NT2/D1 (cell line): ENCODE results near the gene HS2ST1.

ENCODE experiments used
- DNase-seq: peaks from one replicate; pipeline ENCODE4 v3.0.0-alpha.2; 2011; ENCODE audit warnings: low read depth, low spot score
- H3K27me3 ChIP-seq: 2 replicates; pipeline ENCODE4 v1.6.0; 2011; ENCODE audit warnings: mild to moderate bottlenecking; ENCODE audit not compliant: insufficient read length, insufficient read depth
- H3K36me3 ChIP-seq: 2 replicates; pipeline ENCODE4 v1.6.1; 2011; ENCODE audit warnings: mild to moderate bottlenecking, low read length, mixed read lengths; ENCODE audit not compliant: insufficient read depth, insufficient read length
- H3K4me1 ChIP-seq: 2 replicates; pipeline ENCODE4 v1.5.1; 2011; ENCODE audit not compliant: insufficient read depth, insufficient read length
- H3K4me3 ChIP-seq: 2 replicates; pipeline ENCODE4 v1.5.1; 2011; ENCODE audit warnings: low read depth; ENCODE audit not compliant: insufficient read length
- H3K9ac ChIP-seq: 2 replicates; pipeline ENCODE4 v1.6.0; 2011; ENCODE audit warnings: low read depth; ENCODE audit not compliant: insufficient read length
- H3K9me3 ChIP-seq: 2 replicates; pipeline ENCODE4 v1.5.1; 2011; ENCODE audit warnings: mild to moderate bottlenecking, low read length; ENCODE audit not compliant: insufficient read depth
- SUZ12 ChIP-seq: IDR thresholded peaks from 2 replicates; pipeline ENCODE4 v1.6.1; 2011; ENCODE audit not compliant: insufficient read length, insufficient read depth; ENCODE audit errors: extremely low read depth
- YY1 ChIP-seq: IDR thresholded peaks from 2 replicates; pipeline ENCODE4 v1.6.1; 2011; ENCODE audit not compliant: insufficient read length, insufficient read depth
- ZNF274 ChIP-seq: IDR thresholded peaks from 2 replicates; pipeline ENCODE4 v1.6.1; 2011; ENCODE audit warnings: mild to moderate bottlenecking, low read depth, low read length

Gene HS2ST1

GRCh38 chr1:87108814-87109411 is 194.5 kb downstream of the HS2ST1 start:
- TF ChIP-seq SUZ12 (no peak), ZNF274 (no peak), YY1 (no peak)
- no peak overlapping the region for H3K9ac ChIP-seq
- no peak for DNase-seq
- H3K9me3 ChIP-seq, result no peaks in the 10 kb centered on the region
- H3K27me3 ChIP-seq, result no peaks in the 10 kb centered on the region
- no peaks in the 10 kb centered on the region for H3K4me1 ChIP-seq
- H3K36me3 ChIP-seq, result no peaks in the 10 kb centered on the region
- no peak overlapping the region for H3K4me3 ChIP-seq

GRCh38 chr1:87111659-87112371 is 197.4 kb downstream of the HS2ST1 start:
- Histone ChIP-seq H3K27me3 (no peaks in the 10 kb centered on the region), H3K9me3 (no peaks in the 10 kb centered on the region), H3K4me3 (no peak overlapping the region), H3K36me3 (no peaks in the 10 kb centered on the region), H3K4me1 (peaks cover 2% of the 10 kb centered on the region), H3K9ac (no peak overlapping the region)
- DNase-seq, result no peak
- TF ChIP-seq YY1 (no peak), ZNF274 (no peak), SUZ12 (no peak)

GRCh38 chr1:87113313-87113712 is 198.9 kb downstream of the HS2ST1 start:
- H3K9me3 ChIP-seq, result no peaks in the 10 kb centered on the region

GRCh38 chr1:87115317-87115890 is 201.0 kb downstream of the HS2ST1 start:
- DNase-seq, result no peak
- no peaks in the 10 kb centered on the region for H3K9me3 ChIP-seq
- H3K4me1 ChIP-seq, result peaks cover 2% of the 10 kb centered on the region
- H3K4me3 ChIP-seq, result no peak overlapping the region
- no peaks in the 10 kb centered on the region for H3K27me3 ChIP-seq
- no peak overlapping the region for H3K9ac ChIP-seq
- no peak for TF ChIP-seq YY1
- no peak for TF ChIP-seq ZNF274
- TF ChIP-seq SUZ12, result no peak
- no peaks in the 10 kb centered on the region for H3K36me3 ChIP-seq

More at GRCh38 chr1:87113313-87113712, 198.9 kb downstream of the HS2ST1 start:
- no peak overlapping the region for H3K9ac ChIP-seq
- no peak for TF ChIP-seq YY1
- TF ChIP-seq SUZ12, result no peak
- TF ChIP-seq ZNF274, result no peak
- DNase-seq, result no peak
- H3K4me3 ChIP-seq, result no peak overlapping the region
- H3K36me3 ChIP-seq, result no peaks in the 10 kb centered on the region
- no peaks in the 10 kb centered on the region for H3K27me3 ChIP-seq
- H3K4me1 ChIP-seq, result peaks cover 2% of the 10 kb centered on the region

- DNase-seq, result no peak
- Histone ChIP-seq H3K9ac (no peak overlapping the region), H3K27me3 (no peaks in the 10 kb centered on the region), H3K36me3 (no peaks in the 10 kb centered on the region), H3K4me1 (peaks cover 2% of the 10 kb centered on the region), H3K9me3 (no peaks in the 10 kb centered on the region), H3K4me3 (no peak overlapping the region)
- TF ChIP-seq YY1 (no peak), SUZ12 (no peak), ZNF274 (no peak)
Observed at GRCh38 chr1:87115891-87116290, 201.5 kb downstream of the HS2ST1 start.

- TF ChIP-seq YY1, result no peak
- no peak for TF ChIP-seq SUZ12
- TF ChIP-seq ZNF274, result no peak
- no peaks in the 10 kb centered on the region for H3K36me3 ChIP-seq
- DNase-seq, result no peak
- H3K9me3 ChIP-seq, result no peaks in the 10 kb centered on the region
- no peaks in the 10 kb centered on the region for H3K27me3 ChIP-seq
- H3K4me3 ChIP-seq, result no peak overlapping the region
- no peak overlapping the region for H3K9ac ChIP-seq
- H3K4me1 ChIP-seq, result peaks cover 2% of the 10 kb centered on the region
Observed at GRCh38 chr1:87117761-87118368, 203.4 kb downstream of the HS2ST1 start.

- Histone ChIP-seq H3K4me1 (peaks cover 2% of the 10 kb centered on the region), H3K9me3 (no peaks in the 10 kb centered on the region), H3K36me3 (no peaks in the 10 kb centered on the region), H3K9ac (no peak overlapping the region), H3K27me3 (no peaks in the 10 kb centered on the region), H3K4me3 (no peak overlapping the region)
- TF ChIP-seq ZNF274, result no peak
- no peak for TF ChIP-seq YY1
- TF ChIP-seq SUZ12, result no peak
- DNase-seq, result no peak
Observed at GRCh38 chr1:87119541-87120140, 205.2 kb downstream of the HS2ST1 start.
